CD4-positive, alpha-beta T cell treated with Interleukin-2 at 100 ng/mL for 4 hours (primary cell): Measurements from ENCODE around the gene FMNL3.

Experiments used
- DNase-seq: peaks from one replicate; pipeline ENCODE4 v3.0.0-alpha.2; 2020; ENCODE audit warnings: low spot score

FMNL3 gene

DNA sequence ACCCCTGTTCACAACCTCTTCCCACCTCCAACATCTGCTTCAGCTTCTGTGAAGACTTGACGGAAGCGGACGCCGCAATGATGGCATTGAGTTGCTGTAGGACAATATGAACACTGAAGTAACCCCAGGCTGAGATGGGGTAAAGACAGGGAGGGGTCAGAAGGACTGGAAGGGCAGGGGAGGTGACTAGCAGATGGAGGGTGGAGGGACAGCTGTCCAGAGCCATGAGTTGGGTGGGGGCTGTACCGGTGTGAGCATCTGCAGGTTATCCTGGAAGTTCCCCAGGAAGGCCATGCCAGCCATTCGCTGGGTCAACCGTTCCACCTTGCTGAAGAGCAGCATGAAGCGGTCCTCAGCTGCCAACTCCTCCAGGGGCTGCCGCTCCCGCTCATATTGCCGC lies 57.8 kb downstream of the FMNL3 start:
- no peak for DNase-seq

DNA sequence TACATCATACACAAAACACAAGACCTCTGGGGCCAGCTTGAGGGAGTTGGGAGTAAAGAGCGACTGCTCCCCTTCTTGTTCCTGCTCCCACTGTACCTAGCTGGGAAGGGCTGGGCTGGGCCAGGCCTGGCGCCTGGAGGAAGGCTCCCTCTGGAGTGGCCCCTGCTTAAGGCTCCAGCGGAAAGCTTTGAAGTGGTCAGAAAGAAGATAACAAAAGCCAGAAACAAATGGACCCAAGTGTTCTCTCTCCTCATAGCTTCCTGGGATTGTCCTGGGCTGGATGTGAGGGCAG lies 58.5 kb downstream of the FMNL3 start:
- no peak for DNase-seq

DNA sequence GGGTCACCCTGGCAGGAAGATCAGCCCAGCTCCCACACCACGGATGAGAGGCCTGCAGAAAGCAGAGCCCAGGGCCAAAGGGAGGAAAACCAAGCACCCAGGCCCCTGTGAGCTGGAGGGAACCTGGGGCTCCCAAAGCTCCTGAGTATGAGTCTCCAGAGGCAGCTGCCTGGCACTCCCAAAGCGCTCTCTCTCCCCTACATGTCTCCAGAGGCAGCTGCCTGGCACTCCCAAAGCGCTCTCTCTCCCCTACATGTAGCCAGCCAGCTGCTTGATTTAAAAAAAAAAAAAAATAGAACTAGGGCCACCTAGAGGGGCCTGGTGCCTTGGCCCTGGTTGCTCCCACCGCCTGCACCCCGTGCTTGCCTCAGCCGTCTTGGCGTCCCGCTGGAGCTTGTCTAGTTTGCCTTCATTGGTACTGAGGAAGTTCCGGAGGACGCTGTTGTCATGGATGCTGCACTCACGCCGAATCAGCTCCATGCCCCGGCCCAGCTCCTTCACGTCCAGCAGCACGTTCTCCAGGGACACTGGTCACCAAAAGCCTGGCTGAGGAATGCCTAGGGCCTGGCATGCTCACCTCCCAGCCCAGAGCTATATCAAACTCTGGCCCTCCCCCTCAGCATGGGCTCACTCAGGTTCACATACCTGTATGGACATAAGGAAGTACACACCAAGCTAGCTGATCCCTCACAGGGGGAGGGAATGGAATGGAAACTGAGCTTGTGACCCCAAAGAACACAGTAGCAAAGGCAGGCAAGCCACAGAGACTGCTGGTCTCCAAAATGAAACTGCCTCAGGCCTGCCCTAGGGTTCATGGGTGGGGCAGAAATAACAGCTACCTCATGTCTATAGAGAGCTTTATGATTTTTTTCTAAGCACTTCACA lies 59.1 kb downstream of the FMNL3 start:
- DNase-seq: no peak

DNA sequence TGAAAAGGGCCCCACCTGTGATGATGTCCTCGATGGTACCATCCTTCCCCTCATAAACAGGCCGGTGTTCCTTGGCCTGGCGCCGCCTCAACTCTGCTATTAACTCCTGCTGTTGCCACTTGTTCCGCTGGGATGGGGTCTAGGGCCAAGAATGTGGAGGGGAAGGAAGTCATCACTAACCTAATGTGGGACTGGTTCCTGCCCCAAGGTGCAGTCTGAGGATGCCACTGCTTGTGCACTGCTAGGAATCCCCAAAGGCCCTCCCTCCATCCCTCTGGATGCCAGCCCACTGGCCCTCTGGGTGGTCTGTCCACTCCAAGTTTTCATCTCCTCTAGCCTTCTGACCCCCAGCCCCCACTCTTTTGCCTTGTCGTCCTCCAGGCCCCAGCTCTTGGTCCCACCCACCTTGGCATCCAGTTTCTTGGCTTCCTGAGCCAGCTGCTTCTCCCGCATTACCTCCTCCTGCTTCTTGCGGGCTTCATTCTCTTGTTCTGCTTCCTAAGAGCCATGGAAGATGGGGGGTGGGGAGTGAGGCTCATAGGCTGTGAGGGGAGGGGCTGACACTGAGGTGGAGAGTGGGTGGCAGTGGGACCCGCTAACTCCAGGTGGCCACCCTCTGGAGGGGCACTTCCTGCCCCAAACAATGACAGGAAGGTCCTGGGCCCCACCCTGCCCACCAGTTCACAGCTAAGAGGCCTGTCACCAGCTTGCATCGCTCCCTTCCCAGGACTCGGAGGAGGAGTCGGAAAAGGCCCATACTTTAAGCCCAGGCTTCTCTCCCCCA lies 60.1 kb downstream of the FMNL3 start:
- DNase-seq: no peak

DNA sequence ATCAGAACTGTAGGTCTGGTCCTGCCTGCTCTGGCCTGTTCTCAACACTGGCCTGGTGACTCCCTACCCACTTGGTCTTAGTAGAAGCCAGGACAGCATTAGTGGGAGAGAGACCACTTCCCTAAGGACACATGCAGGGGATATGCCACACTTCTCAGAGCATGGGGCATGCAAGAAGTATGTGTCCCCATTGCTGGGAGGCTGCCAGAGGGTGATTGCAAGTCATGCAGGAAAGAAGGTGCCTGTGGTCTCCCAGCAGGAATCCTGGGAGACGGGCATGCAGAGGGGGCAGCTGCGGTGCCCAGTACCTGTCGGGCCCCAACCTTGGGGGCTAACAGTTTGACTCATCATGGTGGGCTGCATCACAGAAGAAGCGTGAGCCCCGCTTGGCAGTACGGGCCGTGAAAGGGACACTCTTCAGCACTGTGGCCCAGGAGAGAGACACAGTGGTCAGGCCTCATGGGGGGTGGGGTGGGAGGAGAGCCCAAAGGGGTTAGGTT lies 60.8 kb downstream of the FMNL3 start:
- DNase-seq: no peak

DNA sequence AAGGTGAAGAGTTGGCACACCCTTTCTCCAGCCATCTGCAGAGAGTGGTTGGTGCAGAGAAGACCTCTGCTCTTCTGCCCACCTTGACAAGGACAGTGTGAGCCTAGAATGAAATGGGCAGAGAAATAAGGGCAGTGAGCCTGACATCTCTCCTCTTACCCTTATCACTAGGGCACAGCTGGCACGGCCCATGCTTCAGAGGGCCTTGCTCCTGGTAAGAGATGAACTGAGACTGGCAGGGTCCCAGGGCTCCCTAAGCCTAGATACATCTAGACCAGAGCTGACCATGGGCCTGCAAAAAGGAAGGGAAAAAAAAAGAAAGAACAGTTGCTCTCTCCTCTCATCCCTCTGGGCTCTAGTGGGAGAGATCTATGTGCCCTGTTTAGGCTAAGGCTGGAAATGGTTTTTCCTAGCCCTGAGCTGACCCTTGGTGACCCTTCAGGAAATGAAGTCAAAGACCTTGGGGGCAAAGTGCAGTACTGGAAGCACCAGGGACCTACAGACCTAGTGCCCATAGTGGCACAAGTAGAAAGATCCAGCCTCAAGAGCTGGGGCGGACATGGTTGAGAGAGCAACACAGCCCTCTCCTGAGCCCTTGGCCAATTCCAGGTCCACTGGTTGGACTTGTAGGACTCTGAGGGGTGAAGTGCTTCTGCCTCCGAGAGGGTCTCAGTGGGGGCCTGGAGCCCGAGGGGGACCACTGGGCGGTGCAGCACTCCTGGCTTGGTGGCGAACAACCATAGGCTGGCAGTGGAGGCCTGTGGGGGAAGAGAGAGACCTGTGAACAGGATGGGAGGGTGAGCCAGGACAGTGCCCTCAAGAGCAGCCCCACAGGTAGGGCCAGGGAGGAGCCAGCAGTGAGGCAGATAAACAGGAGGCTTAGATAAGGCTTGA lies 61.8 kb downstream of the FMNL3 start:
- no peak for DNase-seq

DNA sequence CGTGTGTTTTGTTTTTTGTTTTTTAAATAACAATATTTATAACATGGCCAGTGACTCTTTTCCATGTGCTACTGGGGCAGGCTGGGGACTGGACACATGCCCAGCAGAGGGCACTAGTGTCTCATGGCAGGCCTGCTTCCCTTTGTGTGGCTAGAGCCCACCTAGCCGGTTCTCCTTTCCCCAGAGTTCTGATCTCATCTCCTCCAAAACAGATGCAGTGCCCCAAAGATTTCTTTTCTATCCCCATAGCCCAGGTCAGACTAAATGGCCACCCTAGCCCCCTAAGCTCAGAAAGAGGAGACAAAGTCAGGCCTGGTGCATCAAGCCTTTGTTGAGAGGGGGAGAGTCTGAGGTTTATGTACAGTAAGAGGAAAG lies 62.6 kb downstream of the FMNL3 start:
- peak; percentile 85 for DNase-seq

DNA sequence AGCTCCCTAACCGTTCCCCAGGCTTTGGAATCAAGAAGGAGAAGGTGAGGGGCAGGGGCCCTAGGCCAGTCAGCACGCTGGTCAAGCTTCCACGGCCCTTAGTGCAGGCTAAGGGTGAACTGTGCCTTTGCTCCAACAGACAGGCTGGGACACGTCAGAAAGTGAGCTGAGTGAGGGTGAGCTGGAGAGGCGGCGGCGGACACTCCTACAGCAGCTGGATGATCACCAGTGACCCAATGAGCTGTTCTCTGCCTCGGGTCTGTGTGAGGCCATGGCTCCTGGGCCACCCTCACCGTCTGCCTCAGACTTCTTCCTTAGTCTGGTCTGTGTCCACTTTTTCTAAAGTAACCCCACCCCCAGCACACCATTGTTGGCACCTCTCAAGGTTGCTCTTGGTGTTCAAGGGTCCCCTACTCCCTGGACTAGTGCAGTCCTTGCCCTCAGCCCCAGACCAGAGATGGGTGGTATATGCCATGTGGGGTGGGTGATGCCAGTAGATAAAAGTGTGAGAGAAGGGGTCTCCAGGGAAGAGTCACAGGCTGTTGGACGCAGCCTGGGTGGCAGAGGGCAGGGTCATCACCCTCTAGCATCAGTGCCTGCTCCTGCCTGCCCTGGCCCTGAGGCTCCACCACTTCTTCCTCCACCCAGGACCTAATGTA lies 63.1 kb downstream of the FMNL3 start:
- no peak for DNase-seq

DNA sequence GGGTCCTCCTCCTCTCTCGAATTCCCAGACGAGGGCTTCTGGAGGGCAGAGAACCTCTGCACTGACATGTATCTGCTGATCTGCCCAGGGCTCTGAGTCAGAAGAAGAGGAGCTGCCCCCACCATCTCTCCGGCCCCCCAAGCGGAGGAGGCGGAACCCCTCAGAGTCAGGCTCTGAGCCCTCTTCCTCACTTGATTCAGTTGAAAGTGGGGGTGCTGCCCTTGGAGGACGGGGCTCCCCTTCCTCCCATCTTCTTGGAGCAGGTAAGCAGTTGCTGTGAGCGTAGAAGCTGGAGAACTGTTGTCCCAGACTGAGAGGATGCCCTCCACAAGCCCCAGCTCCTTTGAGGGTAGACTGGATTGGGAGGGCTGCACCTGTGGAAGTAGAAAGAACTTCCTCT lies 64.1 kb downstream of the FMNL3 start:
- DNase-seq: no peak

DNA sequence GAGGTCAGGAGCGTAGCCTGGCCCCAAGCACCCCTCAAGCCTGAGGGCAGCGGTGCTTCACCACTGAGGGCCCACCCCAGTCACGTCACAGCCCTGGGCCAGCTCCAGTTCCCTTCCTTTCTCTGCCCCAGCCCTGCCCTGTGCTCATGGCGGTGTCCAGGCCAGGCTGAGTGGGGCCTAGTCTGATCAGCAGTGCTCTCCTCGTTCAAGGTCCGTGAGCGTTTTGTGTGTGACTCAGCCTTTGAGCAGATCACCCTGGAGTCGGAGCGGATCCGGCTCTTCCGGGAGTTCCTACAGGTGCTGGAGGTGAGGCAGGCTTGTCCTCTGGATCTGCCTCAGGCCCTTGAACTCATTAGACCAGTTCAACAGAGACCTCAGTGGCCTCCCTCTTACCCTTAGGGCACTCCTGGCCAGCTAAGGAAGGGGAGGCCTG lies 64.8 kb downstream of the FMNL3 start:
- DNase-seq: no peak

DNA sequence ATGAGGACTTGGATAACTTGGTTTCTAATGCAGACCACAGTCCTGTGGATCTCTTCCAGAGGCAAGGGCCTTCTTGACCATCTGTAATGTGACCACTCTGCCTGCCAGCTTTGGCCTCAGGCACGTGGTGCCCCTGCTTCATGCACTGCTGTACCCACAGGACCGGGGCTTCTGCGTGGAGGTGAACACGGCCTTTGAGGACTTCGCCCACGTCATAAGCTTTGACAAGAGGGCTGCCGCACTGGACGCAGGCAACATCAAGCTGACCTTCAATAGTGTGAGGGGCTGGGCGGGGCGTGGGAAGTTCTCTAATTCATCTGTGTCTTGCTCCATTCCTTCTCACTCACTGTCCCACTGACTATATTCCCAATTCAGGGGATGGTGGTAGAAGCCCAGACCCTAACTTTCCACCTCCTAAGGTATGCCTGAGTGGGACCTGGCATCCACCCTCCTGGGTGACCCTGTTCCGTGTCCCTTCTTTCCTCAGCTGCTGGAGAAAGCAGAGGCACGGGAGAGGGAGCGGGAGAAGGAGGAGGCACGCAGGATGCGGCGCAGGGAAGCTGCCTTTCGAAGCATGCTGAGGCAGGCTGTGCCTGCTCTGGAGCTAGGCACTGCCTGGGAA lies 65.3 kb downstream of the FMNL3 start:
- no peak for DNase-seq

DNA sequence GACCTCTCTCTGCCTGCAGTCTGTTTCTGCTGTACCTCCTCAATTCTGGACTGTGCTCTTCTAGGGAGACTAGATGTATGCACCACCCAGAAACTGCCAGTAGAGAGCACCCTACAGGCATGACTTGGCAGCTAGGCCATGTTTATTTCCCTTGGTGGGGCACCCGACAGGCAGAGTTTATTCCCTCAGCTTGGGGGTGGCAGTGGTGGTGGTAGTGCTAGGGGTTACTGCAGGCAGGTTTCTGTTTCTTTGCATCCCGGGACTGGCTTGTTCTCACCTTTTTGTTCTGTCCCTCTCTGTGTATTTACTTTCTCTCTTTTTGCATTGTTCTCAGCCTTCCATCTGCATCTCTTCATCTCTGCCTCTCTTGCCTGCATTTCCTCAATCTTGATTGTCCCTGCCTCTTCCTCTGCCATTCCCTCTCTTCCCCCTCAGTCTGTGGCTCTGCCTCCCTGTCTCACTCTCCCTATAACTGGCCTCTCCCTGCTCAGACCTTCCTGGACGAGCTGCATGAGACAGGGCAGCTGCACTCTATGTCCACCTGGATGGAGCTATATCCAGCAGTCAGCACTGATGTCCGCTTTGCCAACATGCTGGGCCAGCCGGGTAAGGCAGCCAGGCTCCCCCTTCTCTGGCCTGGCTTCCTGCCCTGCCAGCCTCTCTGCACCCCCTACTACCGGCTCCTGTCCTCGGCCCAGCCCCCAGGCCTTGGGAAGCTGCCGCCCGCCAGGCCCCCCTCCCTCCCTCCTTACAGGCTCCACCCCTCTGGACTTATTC lies 70.0 kb downstream of the FMNL3 start:
- peak; percentile 66 for DNase-seq

DNA sequence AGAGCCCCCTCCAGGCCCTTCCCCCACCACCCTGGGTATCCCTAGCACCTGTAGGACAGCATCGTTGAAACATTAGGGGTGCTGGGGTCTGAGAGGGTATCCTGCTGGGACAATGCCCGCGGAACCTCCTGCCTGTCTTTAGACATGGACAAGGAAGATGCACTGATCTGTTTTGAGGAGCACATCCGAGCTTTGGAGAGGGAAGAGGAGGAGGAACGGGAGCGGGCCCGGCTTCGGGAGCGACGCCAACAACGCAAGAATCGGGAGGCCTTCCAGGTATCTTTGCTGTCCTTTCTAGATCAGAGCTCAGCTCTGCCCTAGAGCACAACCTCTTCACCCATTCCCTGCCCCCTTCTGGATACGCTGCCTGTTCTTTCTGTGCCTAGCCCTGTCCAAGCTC lies 70.6 kb downstream of the FMNL3 start:
- DNase-seq: no peak

DNA sequence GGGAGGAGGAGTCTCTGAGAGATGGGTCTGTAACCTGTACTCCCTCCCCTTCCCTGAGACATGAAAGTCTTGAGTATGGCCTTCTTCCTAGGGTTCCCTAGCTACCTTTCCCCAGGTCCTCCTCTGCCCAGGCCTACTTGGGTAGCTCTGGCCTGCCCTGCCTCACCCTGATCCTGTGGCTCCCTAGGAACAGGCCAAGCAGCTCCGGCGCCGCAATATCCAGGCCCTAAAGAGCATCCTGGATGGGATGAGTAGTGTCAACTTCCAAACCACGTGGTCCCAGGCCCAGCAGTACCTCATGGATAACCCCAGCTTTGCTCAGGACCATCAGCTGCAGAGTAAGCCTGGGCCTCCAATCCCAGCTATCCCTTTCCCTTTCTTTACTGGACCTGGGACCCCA lies 71.5 kb downstream of the FMNL3 start:
- no peak for DNase-seq

DNA sequence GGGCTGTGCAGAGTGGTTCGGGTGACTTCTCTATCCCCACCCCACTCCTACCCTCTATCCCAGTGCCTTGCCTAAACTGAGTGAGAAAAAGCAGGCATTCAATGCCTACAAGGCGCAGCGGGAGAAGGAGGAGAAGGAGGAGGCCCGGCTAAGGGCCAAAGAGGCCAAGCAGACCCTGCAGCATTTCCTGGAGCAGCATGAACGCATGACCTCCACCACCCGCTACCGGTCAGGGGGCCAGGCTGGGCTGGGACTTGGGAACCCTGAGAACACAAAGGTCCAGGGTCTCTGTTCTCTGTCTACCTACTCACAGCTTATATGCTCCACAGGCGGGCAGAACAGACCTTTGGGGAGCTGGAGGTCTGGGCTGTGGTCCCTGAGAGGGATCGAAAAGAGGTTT lies 72.2 kb downstream of the FMNL3 start:
- DNase-seq: no peak

DNA sequence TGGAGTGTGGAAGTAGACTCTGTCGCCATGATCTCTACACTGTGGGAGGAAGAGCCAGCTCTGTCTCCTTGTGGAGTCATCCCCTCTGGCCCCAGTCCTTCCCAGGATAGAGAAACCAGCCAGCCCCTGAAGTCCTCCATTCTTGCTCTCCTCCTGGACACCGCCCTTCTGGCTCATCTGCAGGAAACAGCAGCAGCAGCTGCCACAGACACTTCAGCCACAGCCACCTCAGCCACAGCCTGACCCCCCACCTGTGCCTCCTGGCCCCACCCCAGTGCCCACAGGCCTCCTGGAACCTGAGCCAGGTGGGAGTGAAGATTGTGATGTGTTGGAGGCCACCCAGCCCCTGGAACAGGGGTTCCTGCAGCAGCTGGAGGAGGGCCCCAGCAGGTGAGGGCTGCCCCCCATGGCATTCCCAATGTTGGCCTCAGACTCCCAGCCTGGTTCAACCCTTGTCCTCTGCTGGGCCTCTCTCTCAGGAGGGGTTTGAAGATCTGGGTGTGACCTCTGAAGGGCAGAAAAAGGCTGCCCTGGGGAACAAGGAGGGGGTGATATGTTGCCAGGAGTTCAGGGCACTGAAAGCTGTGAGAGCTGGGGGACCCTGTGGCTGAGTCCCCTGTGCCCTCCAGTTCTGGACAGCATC lies 73.4 kb downstream of the FMNL3 start:
- DNase-seq: no peak

DNA sequence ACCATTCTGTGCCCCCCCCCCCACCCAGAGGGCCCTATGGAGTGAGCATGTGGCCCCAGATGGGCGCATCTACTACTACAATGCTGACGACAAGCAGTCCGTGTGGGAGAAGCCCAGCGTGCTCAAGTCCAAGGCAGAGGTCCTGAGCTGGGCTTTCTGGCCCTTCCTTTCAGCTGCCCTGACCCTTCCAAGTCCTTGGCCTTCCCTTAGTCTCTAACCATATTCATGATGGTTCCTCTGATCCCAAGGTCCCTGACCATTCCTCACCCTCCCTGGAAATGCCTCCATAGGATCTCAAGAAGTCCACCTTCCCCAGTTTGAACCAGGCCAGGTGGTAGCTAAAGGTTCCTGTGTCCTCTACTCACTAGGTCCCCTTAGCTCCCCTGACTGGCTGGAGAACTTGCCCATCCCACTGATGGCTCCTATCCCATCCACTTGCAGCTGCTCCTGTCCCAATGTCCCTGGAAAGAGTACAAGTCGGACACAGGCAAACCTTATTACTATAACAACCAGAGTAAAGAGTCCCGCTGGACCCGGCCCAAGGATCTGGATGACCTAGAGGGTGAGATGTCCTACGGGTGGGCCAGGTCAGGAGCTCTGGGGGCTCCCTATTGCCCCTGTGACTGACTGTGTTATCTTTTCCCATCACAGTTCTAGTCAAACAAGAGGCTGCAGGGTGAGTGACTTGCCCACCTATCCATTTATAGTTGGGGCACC lies 74.1 kb downstream of the FMNL3 start:
- DNase-seq: no peak

DNA sequence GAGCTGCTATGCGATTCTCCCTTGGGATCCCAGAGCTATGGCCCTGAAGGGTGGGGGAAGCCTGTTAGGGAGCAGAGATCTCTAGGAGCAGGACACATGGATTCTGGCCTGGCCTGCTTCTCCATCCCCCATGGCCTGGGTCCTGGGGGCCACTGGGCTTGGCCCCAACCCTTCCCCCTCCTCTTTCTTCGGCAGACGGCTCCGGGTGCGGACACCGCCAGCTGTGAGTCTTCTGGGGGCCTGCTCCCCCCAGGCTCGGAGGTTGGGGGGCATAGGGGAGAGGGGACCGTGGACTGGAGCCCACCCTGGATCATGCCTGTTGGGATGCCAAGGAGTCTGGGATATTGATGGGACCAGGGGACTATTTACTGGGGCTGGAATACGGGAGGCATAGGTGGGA lies 74.8 kb downstream of the FMNL3 start:
- DNase-seq: no peak

DNA sequence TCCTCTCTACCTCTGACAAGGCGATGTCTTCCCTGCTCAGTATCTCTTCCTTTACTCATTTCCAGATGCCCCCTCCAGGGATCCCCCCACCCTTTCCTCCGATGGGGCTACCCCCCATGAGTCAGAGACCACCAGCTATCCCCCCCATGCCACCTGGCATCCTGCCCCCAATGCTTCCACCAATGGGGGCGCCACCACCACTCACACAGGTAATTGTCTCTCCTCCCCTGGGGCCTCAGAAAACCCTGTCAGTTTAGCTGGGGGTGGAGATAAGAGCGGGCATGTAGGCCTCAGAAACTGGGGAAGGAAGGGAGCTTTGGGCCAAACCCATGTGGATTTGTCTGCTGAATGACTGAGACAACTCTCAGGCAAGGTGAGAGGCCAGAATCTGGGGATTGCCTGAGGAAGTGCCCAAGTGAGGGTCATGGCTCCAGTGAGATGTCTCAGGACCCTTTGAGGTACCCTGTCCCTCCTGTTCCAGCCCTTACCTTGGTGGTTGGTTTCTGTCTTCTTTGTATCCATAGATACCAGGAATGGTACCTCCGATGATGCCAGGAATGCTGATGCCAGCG lies 75.8 kb downstream of the FMNL3 start:
- DNase-seq: no peak
